CD4-positive, CD25-positive, alpha-beta regulatory T cell (primary cell): ENCODE measurements around the gene GUCY1A2. TPM values are rescaled to one million over a fixed set of nuclear protein-coding genes. Genes with fewer than 3 reads are reported as not detected.
"Not testable (repeated sequence)": the region's sequence is repeated elsewhere in the genome, so short reads cannot be mapped to it uniquely, and the experiment has no call there.

Source experiments
- ATAC-seq, 2 donors: fragments of 150-1000 bp; cut with Tn5 transposase; one replicate each; pipeline ENCODE4 v1.10.0; 2021; ENCODE audit warnings: low read depth in 2 of 2, moderate number of reproducible peaks in 2 of 2, moderate library complexity in 1 of 2
- DNase-seq, 3 donors: peaks; one replicate each; pipeline versions ENCODE4 v3.0.0 to v3.0.0-alpha.2; 2012 to 2022; ENCODE audit warnings: mixed read lengths in 1 of 3
- H3K27ac ChIP-seq: one replicate; pipeline ENCODE4 v1.7.0; 2013; ENCODE audit warnings: mild to moderate bottlenecking, low read length; ENCODE audit not compliant: insufficient read depth, poor library complexity, severe bottlenecking
- H3K27me3 ChIP-seq: one replicate; pipeline ENCODE4 v1.7.0; 2013; ENCODE audit warnings: low read length; ENCODE audit not compliant: control insufficient read depth, insufficient read depth
- H3K36me3 ChIP-seq: one replicate; pipeline ENCODE4 v1.7.0; 2013; ENCODE audit warnings: mild to moderate bottlenecking, low read length, moderate library complexity; ENCODE audit not compliant: control insufficient read depth, insufficient read depth
- H3K4me1 ChIP-seq: 2 replicates; pipeline ENCODE4 v1.7.0; 2013; ENCODE audit warnings: mild to moderate bottlenecking, low read length; ENCODE audit not compliant: insufficient read depth, control insufficient read depth, poor library complexity, severe bottlenecking
- H3K4me3 ChIP-seq: one replicate; pipeline ENCODE4 v1.7.0; 2013; ENCODE audit warnings: low read depth, mild to moderate bottlenecking, low read length, moderate library complexity
- H3K9me3 ChIP-seq, 2 experiments: 1 replicate in 1 of 2; 2 replicates in 1 of 2; pipeline ENCODE4 v1.7.0; 2013; ENCODE audit warnings: low read length in 2 of 2, mild to moderate bottlenecking in 1 of 2, moderate library complexity in 1 of 2; ENCODE audit not compliant: control insufficient read depth in 2 of 2
- H3K27ac Mint-ChIP-seq, 3 donors: one replicate each; pipeline ENCODE4 v1.8.0; 2020 to 2022; ENCODE audit warnings: mild to moderate bottlenecking in 3 of 3, mixed read lengths in 3 of 3, moderate library complexity in 2 of 3
- H3K27me3 Mint-ChIP-seq: one replicate; pipeline ENCODE4 v1.8.0; 2022; ENCODE audit warnings: mild to moderate bottlenecking, mixed read lengths
- H3K36me3 Mint-ChIP-seq: one replicate; pipeline ENCODE4 v1.8.0; 2020; ENCODE audit warnings: mixed read lengths
- H3K4me1 Mint-ChIP-seq, 4 donors: one replicate each; pipeline ENCODE4 v1.8.0; 2020 to 2022; ENCODE audit warnings: mixed read lengths in 4 of 4, mild to moderate bottlenecking in 1 of 4
- H3K4me3 Mint-ChIP-seq, 4 donors: one replicate each; pipeline ENCODE4 v1.8.0; 2020 to 2022; ENCODE audit warnings: mild to moderate bottlenecking in 4 of 4, mixed read lengths in 4 of 4, moderate library complexity in 3 of 4
- H3K9me3 Mint-ChIP-seq, 7 donors: one replicate each; pipeline ENCODE4 v1.8.0; 2020 to 2022; ENCODE audit warnings: mixed read lengths in 7 of 7, mild to moderate bottlenecking in 3 of 7, moderate library complexity in 2 of 7
- polyA plus RNA-seq, 4 donors: library from polyadenylated mRNA; unstranded; fragments of 300-500 nt; fragmentation: Illumina TruSeq; gene quantifications; one replicate each; pipeline ENCODE4 v1.2.3, GENCODE V29; 2021
- total RNA-seq: library from RNA; stranded (reverse); gene quantifications from one replicate; pipeline ENCODE4 v1.2.3, GENCODE V29; 2022

The GUCY1A2 gene
- total and polyA plus RNA-seq, 5 donors from 2014 or later, result not detected

- H3K27me3 Mint-ChIP-seq, result no peaks in the 10 kb centered on the region
- ATAC-seq, result no peak
- no peaks in the 10 kb centered on the region for H3K4me1 ChIP-seq
Measured at GRCh38 chr11:106813806-106814205, 204.5 kb downstream of the GUCY1A2 start.

GRCh38 chr11:106794058-106794457, 224.2 kb downstream of the GUCY1A2 start:
- Histone ChIP-seq H3K36me3 (no peaks in the 10 kb centered on the region), H3K4me3 (no peak overlapping the region), H3K27me3 (no peaks in the 10 kb centered on the region), H3K27ac (no peak overlapping the region), H3K4me1 (no peaks in the 10 kb centered on the region), H3K9me3 (peaks cover 0 to 16% of the 10 kb centered on the region in 2 experiments)
- no peak for ATAC-seq
- H3K4me3 Mint-ChIP-seq, result no peak overlapping the region
- no peaks in the 10 kb centered on the region for H3K27me3 Mint-ChIP-seq
- peaks cover 0 to 17% (median 4%) of the 10 kb centered on the region in 7 donors for H3K9me3 Mint-ChIP-seq
- DNase-seq, result no peak
- no peaks in the 10 kb centered on the region for H3K4me1 Mint-ChIP-seq
- H3K36me3 Mint-ChIP-seq, result no peaks in the 10 kb centered on the region
- H3K27ac Mint-ChIP-seq, result no peak overlapping the region

More at GRCh38 chr11:106813806-106814205, 204.5 kb downstream of the GUCY1A2 start:
- H3K27ac Mint-ChIP-seq, result no peak overlapping the region
- H3K9me3 Mint-ChIP-seq, result peaks cover 0 to 23% (median 4%) of the 10 kb centered on the region in 7 donors
- H3K36me3 Mint-ChIP-seq, result no peaks in the 10 kb centered on the region
- H3K4me3 Mint-ChIP-seq, result no peak overlapping the region
- H3K36me3 ChIP-seq, result no peaks in the 10 kb centered on the region
- H3K9me3 ChIP-seq, result no peaks in the 10 kb centered on the region
- H3K4me3 ChIP-seq, result no peak overlapping the region
- H3K27ac ChIP-seq, result no peak overlapping the region
- DNase-seq, result no peak
- no peaks in the 10 kb centered on the region for H3K27me3 ChIP-seq
- H3K4me1 Mint-ChIP-seq, result no peaks in the 10 kb centered on the region

GRCh38 chr11:106789406-106789805, 228.9 kb downstream of the GUCY1A2 start:
- H3K4me1 Mint-ChIP-seq, result no peaks in the 10 kb centered on the region
- no peaks in the 10 kb centered on the region for H3K36me3 ChIP-seq
- no peaks in the 10 kb centered on the region for H3K27me3 Mint-ChIP-seq
- H3K27ac ChIP-seq, result no peak overlapping the region
- H3K36me3 Mint-ChIP-seq, result no peaks in the 10 kb centered on the region
- no peaks in the 10 kb centered on the region for H3K4me1 ChIP-seq
- no peak overlapping the region for H3K27ac Mint-ChIP-seq
- peaks cover 1 to 21% (median 4%) of the 10 kb centered on the region in 7 donors for H3K9me3 Mint-ChIP-seq
- DNase-seq (no peak), ATAC-seq (no peak)
- H3K27me3 ChIP-seq, result no peaks in the 10 kb centered on the region
- H3K4me3 ChIP-seq, result no peak overlapping the region
- no peak overlapping the region for H3K4me3 Mint-ChIP-seq
- H3K9me3 ChIP-seq, result peaks cover 0 to 16% of the 10 kb centered on the region in 2 experiments

GRCh38 chr11:106787454-106787853, 230.8 kb downstream of the GUCY1A2 start:
- no peaks in the 10 kb centered on the region for H3K27me3 ChIP-seq
- no peak overlapping the region for H3K4me3 Mint-ChIP-seq
- ATAC-seq, result no peak
- DNase-seq, result no peak
- H3K9me3 ChIP-seq, result peaks cover 0 to 16% of the 10 kb centered on the region in 2 experiments
- no peaks in the 10 kb centered on the region for H3K4me1 Mint-ChIP-seq
- no peaks in the 10 kb centered on the region for H3K4me1 ChIP-seq
- peaks cover 2 to 25% (median 4%) of the 10 kb centered on the region in 7 donors for H3K9me3 Mint-ChIP-seq
- no peak overlapping the region for H3K4me3 ChIP-seq
- no peak overlapping the region for H3K27ac ChIP-seq
- peak overlapping the region in 1 of 3 donors; percentile 5 for H3K27ac Mint-ChIP-seq
- H3K36me3 Mint-ChIP-seq, result no peaks in the 10 kb centered on the region
- no peaks in the 10 kb centered on the region for H3K27me3 Mint-ChIP-seq
- no peaks in the 10 kb centered on the region for H3K36me3 ChIP-seq

GRCh38 chr11:106785913-106786650, 232.2 kb downstream of the GUCY1A2 start:
- Mint-ChIP-seq H3K27ac (no peak overlapping the region), H3K36me3 (no peaks in the 10 kb centered on the region), H3K4me1 (no peaks in the 10 kb centered on the region)

GRCh38 chr11:106777302-106777701, 241.0 kb downstream of the GUCY1A2 start:
- H3K9me3 Mint-ChIP-seq, result peaks cover 0 to 17% (median 7%) of the 10 kb centered on the region in 7 donors

More at GRCh38 chr11:106785913-106786650, 232.2 kb downstream of the GUCY1A2 start:
- Histone ChIP-seq H3K4me3 (no peak overlapping the region), H3K36me3 (no peaks in the 10 kb centered on the region), H3K9me3 (peaks cover 0 to 14% of the 10 kb centered on the region in 2 experiments), H3K27ac (no peak overlapping the region), H3K27me3 (no peaks in the 10 kb centered on the region), H3K4me1 (no peaks in the 10 kb centered on the region)
- ATAC-seq (no peak), DNase-seq (no peak)
- Mint-ChIP-seq H3K27me3 (no peaks in the 10 kb centered on the region), H3K4me3 (no peak overlapping the region), H3K9me3 (peaks cover 2 to 25% (median 4%) of the 10 kb centered on the region in 7 donors)

GRCh38 chr11:106770489-106771085, 247.7 kb downstream of the GUCY1A2 start:
- H3K4me3 ChIP-seq, result no peak overlapping the region
- no peaks in the 10 kb centered on the region for H3K36me3 ChIP-seq
- Mint-ChIP-seq H3K36me3 (no peaks in the 10 kb centered on the region), H3K27ac (no peak overlapping the region), H3K4me3 (no peak overlapping the region), H3K27me3 (no peaks in the 10 kb centered on the region), H3K4me1 (no peaks in the 10 kb centered on the region), H3K9me3 (peaks cover 0 to 9% (median 3%) of the 10 kb centered on the region in 7 donors)
- no peaks in the 10 kb centered on the region for H3K9me3 ChIP-seq
- no peak for DNase-seq
- H3K27ac ChIP-seq, result no peak overlapping the region
- no peak for ATAC-seq
- no peaks in the 10 kb centered on the region for H3K4me1 ChIP-seq
- H3K27me3 ChIP-seq, result no peaks in the 10 kb centered on the region

More at GRCh38 chr11:106777302-106777701, 241.0 kb downstream of the GUCY1A2 start:
- not testable (repeated sequence) for ATAC-seq, H3K9me3 ChIP-seq, H3K4me1 Mint-ChIP-seq, H3K4me3 Mint-ChIP-seq, DNase-seq, H3K27me3 Mint-ChIP-seq, H3K36me3 ChIP-seq, H3K4me3 ChIP-seq, H3K4me1 ChIP-seq, H3K27ac Mint-ChIP-seq, H3K36me3 Mint-ChIP-seq, H3K27me3 ChIP-seq, H3K27ac ChIP-seq
